ENCODE data around the gene ZBTB7C.

DNA sequence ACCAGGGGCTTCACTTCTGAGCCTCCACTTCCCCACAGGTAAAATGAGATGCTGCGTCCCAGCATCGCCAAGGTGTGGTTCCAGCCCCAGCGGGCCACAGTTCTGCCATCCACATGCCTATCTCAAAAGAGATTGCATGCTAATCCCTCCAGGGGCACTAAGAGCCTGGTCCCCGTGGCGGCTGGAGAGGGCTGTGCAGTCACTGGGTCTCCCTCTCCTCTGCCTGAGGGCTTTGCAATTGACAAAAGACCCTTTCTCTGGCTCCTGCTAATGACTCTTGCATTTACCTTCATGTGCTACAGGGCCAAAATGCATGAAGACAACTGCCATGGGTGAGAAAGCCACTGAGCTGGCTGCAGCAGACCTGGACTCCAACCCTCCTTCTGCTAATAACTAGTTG, 18.5 kb downstream of the ZBTB7C start:
- TF ChIP-seq, protein P1, sequence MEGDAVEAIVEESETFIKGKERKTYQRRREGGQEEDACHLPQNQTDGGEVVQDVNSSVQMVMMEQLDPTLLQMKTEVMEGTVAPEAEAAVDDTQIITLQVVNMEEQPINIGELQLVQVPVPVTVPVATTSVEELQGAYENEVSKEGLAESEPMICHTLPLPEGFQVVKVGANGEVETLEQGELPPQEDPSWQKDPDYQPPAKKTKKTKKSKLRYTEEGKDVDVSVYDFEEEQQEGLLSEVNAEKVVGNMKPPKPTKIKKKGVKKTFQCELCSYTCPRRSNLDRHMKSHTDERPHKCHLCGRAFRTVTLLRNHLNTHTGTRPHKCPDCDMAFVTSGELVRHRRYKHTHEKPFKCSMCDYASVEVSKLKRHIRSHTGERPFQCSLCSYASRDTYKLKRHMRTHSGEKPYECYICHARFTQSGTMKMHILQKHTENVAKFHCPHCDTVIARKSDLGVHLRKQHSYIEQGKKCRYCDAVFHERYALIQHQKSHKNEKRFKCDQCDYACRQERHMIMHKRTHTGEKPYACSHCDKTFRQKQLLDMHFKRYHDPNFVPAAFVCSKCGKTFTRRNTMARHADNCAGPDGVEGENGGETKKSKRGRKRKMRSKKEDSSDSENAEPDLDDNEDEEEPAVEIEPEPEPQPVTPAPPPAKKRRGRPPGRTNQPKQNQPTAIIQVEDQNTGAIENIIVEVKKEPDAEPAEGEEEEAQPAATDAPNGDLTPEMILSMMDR (conservative IDR thresholded peaks at IDR 0.05; ENCODE audit: low read depth, low read length): no peak
- TF ChIP-seq POLR2A (IDR thresholded peaks at IDR 0.05; ENCODE audit: low read depth, low read length) (no peak), CEBPB (IDR thresholded peaks at IDR 0.05; ENCODE audit: low read depth, low read length) (no peak), RFX5 (IDR thresholded peaks at IDR 0.05; ENCODE audit: low read depth, low read length) (no peak), RCOR1 (IDR thresholded peaks at IDR 0.05; ENCODE audit: insufficient replicate concordance, low read length) (no peak), CHD1 (IDR thresholded peaks at IDR 0.05; ENCODE audit: low read depth, low read length) (no peak), MXI1 (IDR thresholded peaks at IDR 0.05; ENCODE audit: borderline replicate concordance, low read depth, low read length) (no peak), RAD21 (IDR thresholded peaks at IDR 0.05; ENCODE audit: low read length) (no peak), FOS (IDR thresholded peaks at IDR 0.05; ENCODE audit: low read depth, low read length) (no peak)
- TF ChIP-seq, protein P2, sequence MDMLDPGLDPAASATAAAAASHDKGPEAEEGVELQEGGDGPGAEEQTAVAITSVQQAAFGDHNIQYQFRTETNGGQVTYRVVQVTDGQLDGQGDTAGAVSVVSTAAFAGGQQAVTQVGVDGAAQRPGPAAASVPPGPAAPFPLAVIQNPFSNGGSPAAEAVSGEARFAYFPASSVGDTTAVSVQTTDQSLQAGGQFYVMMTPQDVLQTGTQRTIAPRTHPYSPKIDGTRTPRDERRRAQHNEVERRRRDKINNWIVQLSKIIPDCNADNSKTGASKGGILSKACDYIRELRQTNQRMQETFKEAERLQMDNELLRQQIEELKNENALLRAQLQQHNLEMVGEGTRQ (IDR thresholded peaks at IDR 0.05; ENCODE audit: low read depth, low read length): no peak
